ENCODE results near the gene CERS6.

GRCh38 chr2:168633200-168633599 lies 177.1 kb downstream of the CERS6 start:
- TF ChIP-seq EZH2 (IDR thresholded peaks at IDR 0.05; ENCODE audit: insufficient read depth, poor library complexity, severe bottlenecking) (no peak), EZH2phosphoT487 (IDR thresholded peaks at IDR 0.05; ENCODE audit: insufficient read depth, low read depth) (no peak)
